Measurements from ENCODE around the gene UBE2M. TPM values are rescaled to one million over a fixed set of nuclear protein-coding genes. Genes with fewer than 3 reads are reported as not detected.
A peak's percentile ranks its signal among the peaks of the same experiment; 100 is the strongest.
"Not testable (repeated sequence)": the region's sequence is repeated elsewhere in the genome, so short reads cannot be mapped to it uniquely, and the experiment has no call there.

The UBE2M gene
- polyA plus RNA-seq (2013): 41.0 TPM

- ChIA-PET POLR2A (interaction anchor here (0.6 to 1.6 kb wide), 4 partner anchors 14 to 178 kb away, joined by 3 to 5 read pairs (median 4); partner anchors contain the start of gene ZBTB45), CTCF (interaction anchor here (7.2 kb wide), 1 partner anchor 39 kb away, joined by 59 read pairs; the partner anchor contains the start of gene ZBTB45)
- Histone ChIP-seq H3K27ac (ENCODE audit: insufficient read depth in 1 of 2, low read depth in 1 of 2, low read length in 2 of 2, poor library complexity in 1 of 2, severe bottlenecking in 2 of 2) (peak within 1 kb of the TSS; percentile 93 to 97), H3K4me3 (ENCODE audit: control insufficient read depth in 1 of 7, extremely low read depth in 1 of 7, insufficient read depth in 4 of 7, low read depth in 2 of 7, low read length in 6 of 7) (peak within 1 kb of the TSS; percentile 57 to 94 (median 84)), H3K27me3 (replicated peaks in 2 of 5; ENCODE audit: control insufficient read depth in 4 of 5, insufficient read depth in 5 of 5, low read length in 4 of 5) (peaks cover 0 to 8% (median 0%) of the 10 kb centered on the region in 5 experiments), H3K9me3 (ENCODE audit: control extremely low read depth in 1 of 5, control insufficient read depth in 4 of 5, insufficient read depth in 2 of 5, low read depth in 1 of 5, low read length in 4 of 5) (no peaks in the 10 kb centered on the region), H3K4me1 (ENCODE audit: control extremely low read depth in 1 of 4, control insufficient read depth in 4 of 4, insufficient read depth in 4 of 4, low read length in 3 of 4) (peaks cover 5 to 73% (median 67%) of the 10 kb centered on the region in 4 experiments), H3K36me3 (ENCODE audit: control insufficient read depth in 4 of 4, insufficient read depth in 4 of 4, low read length in 3 of 4) (peaks cover 0 to 18% (median 9%) of the 10 kb centered on the region in 4 experiments)
- WGBS (ENCODE audit: insufficient coverage): under 1% methylated on average over 46 of the region's 62 CpGs
- peak; percentile 52 to 84 (median 76) for DNase-seq
Measured at GRCh38 chr19:58558066-58558622, at the start of gene UBE2M. Gene UBE2M (minus strand): TSS chr19:58558611. CDS start chr19:58558381, 230 bp downstream.

- H3K4me1 ChIP-seq (ENCODE audit: control extremely low read depth in 1 of 4, control insufficient read depth in 4 of 4, insufficient read depth in 4 of 4, low read length in 3 of 4); H3K27ac ChIP-seq (ENCODE audit: insufficient read depth in 1 of 2, low read depth in 1 of 2, low read length in 2 of 2, poor library complexity in 1 of 2, severe bottlenecking in 2 of 2); CTCF ChIA-PET; POLR2A ChIA-PET; H3K4me3 ChIP-seq (ENCODE audit: control insufficient read depth in 1 of 7, extremely low read depth in 1 of 7, insufficient read depth in 4 of 7, low read depth in 2 of 7, low read length in 6 of 7); H3K36me3 ChIP-seq (ENCODE audit: control insufficient read depth in 4 of 4, insufficient read depth in 4 of 4, low read length in 3 of 4); H3K9me3 ChIP-seq (ENCODE audit: control extremely low read depth in 1 of 5, control insufficient read depth in 4 of 5, insufficient read depth in 2 of 5, low read depth in 1 of 5, low read length in 4 of 5); H3K27me3 ChIP-seq (replicated peaks in 2 of 5; ENCODE audit: control insufficient read depth in 4 of 5, insufficient read depth in 5 of 5, low read length in 4 of 5): not testable (repeated sequence)
- WGBS (ENCODE audit: insufficient coverage): no CpG with 5 or more reads among the region's 28 CpGs
- DNase-seq: peak in 2 of 3 donors; percentile 32 to 73
Measured at GRCh38 chr19:58607213-58607612, 48.8 kb upstream of the UBE2M start.

GRCh38 chr19:58606251-58606896, 48.0 kb upstream of the UBE2M start:
- POLR2A ChIA-PET; H3K9me3 ChIP-seq (ENCODE audit: control extremely low read depth in 1 of 5, control insufficient read depth in 4 of 5, insufficient read depth in 2 of 5, low read depth in 1 of 5, low read length in 4 of 5); CTCF ChIA-PET; H3K27ac ChIP-seq (ENCODE audit: insufficient read depth in 1 of 2, low read depth in 1 of 2, low read length in 2 of 2, poor library complexity in 1 of 2, severe bottlenecking in 2 of 2); H3K4me3 ChIP-seq (ENCODE audit: control insufficient read depth in 1 of 7, extremely low read depth in 1 of 7, insufficient read depth in 4 of 7, low read depth in 2 of 7, low read length in 6 of 7); H3K4me1 ChIP-seq (ENCODE audit: control extremely low read depth in 1 of 4, control insufficient read depth in 4 of 4, insufficient read depth in 4 of 4, low read length in 3 of 4); H3K36me3 ChIP-seq (ENCODE audit: control insufficient read depth in 4 of 4, insufficient read depth in 4 of 4, low read length in 3 of 4); H3K27me3 ChIP-seq (replicated peaks in 2 of 5; ENCODE audit: control insufficient read depth in 4 of 5, insufficient read depth in 5 of 5, low read length in 4 of 5): not testable (repeated sequence)
- DNase-seq: peak in 2 of 3 donors; percentile 2 to 44
- 57% methylated on average over 9 of the region's 62 CpGs for WGBS (ENCODE audit: insufficient coverage)

- H3K36me3 ChIP-seq (ENCODE audit: control insufficient read depth in 4 of 4, insufficient read depth in 4 of 4, low read length in 3 of 4): peaks cover 0 to 32% (median 19%) of the 10 kb centered on the region in 4 experiments
- no peaks in the 10 kb centered on the region for H3K4me1 ChIP-seq (ENCODE audit: control extremely low read depth in 1 of 4, control insufficient read depth in 4 of 4, insufficient read depth in 4 of 4, low read length in 3 of 4)
- no peak overlapping the region for H3K4me3 ChIP-seq (ENCODE audit: control insufficient read depth in 1 of 7, extremely low read depth in 1 of 7, insufficient read depth in 4 of 7, low read depth in 2 of 7, low read length in 6 of 7)
- 97% methylated on average over 4 of the region's 4 CpGs for WGBS (ENCODE audit: insufficient coverage)
- DNase-seq: peak in 1 of 3 donors; percentile 0
- no peaks in the 10 kb centered on the region for H3K27me3 ChIP-seq (replicated peaks in 2 of 5; ENCODE audit: control insufficient read depth in 4 of 5, insufficient read depth in 5 of 5, low read length in 4 of 5)
- no peak overlapping the region for H3K27ac ChIP-seq (ENCODE audit: insufficient read depth in 1 of 2, low read depth in 1 of 2, low read length in 2 of 2, poor library complexity in 1 of 2, severe bottlenecking in 2 of 2)
- ChIA-PET POLR2A (no interaction called here), CTCF (interaction anchor here (0.8 to 4.2 kb wide), 2 partner anchors 63 to 67 kb away, joined by 3 to 26 read pairs; partner anchors contain the start of gene ZBTB45)
- H3K9me3 ChIP-seq (ENCODE audit: control extremely low read depth in 1 of 5, control insufficient read depth in 4 of 5, insufficient read depth in 2 of 5, low read depth in 1 of 5, low read length in 4 of 5): no peaks in the 10 kb centered on the region
Measured at GRCh38 chr19:58586133-58586765, 27.8 kb upstream of the UBE2M start.

GRCh38 chr19:58585442-58586132, 27.2 kb upstream of the UBE2M start:
- no peaks in the 10 kb centered on the region for H3K9me3 ChIP-seq (ENCODE audit: control extremely low read depth in 1 of 5, control insufficient read depth in 4 of 5, insufficient read depth in 2 of 5, low read depth in 1 of 5, low read length in 4 of 5)

GRCh38 chr19:58584498-58585441, 26.4 kb upstream of the UBE2M start:
- 92% methylated on average over 3 of the region's 9 CpGs for WGBS (ENCODE audit: insufficient coverage)
- Histone ChIP-seq H3K27me3 (replicated peaks in 2 of 5; ENCODE audit: control insufficient read depth in 4 of 5, insufficient read depth in 5 of 5, low read length in 4 of 5) (no peaks in the 10 kb centered on the region), H3K4me3 (ENCODE audit: control insufficient read depth in 1 of 7, extremely low read depth in 1 of 7, insufficient read depth in 4 of 7, low read depth in 2 of 7, low read length in 6 of 7) (no peak overlapping the region), H3K9me3 (ENCODE audit: control extremely low read depth in 1 of 5, control insufficient read depth in 4 of 5, insufficient read depth in 2 of 5, low read depth in 1 of 5, low read length in 4 of 5) (no peaks in the 10 kb centered on the region), H3K27ac (ENCODE audit: insufficient read depth in 1 of 2, low read depth in 1 of 2, low read length in 2 of 2, poor library complexity in 1 of 2, severe bottlenecking in 2 of 2) (peak overlapping the region in 1 of 2 experiments; percentile 68), H3K36me3 (ENCODE audit: control insufficient read depth in 4 of 4, insufficient read depth in 4 of 4, low read length in 3 of 4) (peaks cover 0 to 32% (median 19%) of the 10 kb centered on the region in 4 experiments), H3K4me1 (ENCODE audit: control extremely low read depth in 1 of 4, control insufficient read depth in 4 of 4, insufficient read depth in 4 of 4, low read length in 3 of 4) (peaks cover 0 to 4% (median 2%) of the 10 kb centered on the region in 4 experiments)
- DNase-seq: peak in 1 of 3 donors; percentile 30
- CTCF ChIA-PET: interaction anchor here (4.2 kb wide), 1 partner anchor 65 kb away, joined by 26 read pairs; the partner anchor contains the start of gene ZBTB45
- POLR2A ChIA-PET: no interaction called here

More at GRCh38 chr19:58585442-58586132, 27.2 kb upstream of the UBE2M start:
- Histone ChIP-seq H3K27me3 (replicated peaks in 2 of 5; ENCODE audit: control insufficient read depth in 4 of 5, insufficient read depth in 5 of 5, low read length in 4 of 5) (no peaks in the 10 kb centered on the region), H3K36me3 (ENCODE audit: control insufficient read depth in 4 of 4, insufficient read depth in 4 of 4, low read length in 3 of 4) (peaks cover 0 to 32% (median 19%) of the 10 kb centered on the region in 4 experiments), H3K27ac (ENCODE audit: insufficient read depth in 1 of 2, low read depth in 1 of 2, low read length in 2 of 2, poor library complexity in 1 of 2, severe bottlenecking in 2 of 2) (peak overlapping the region in 1 of 2 experiments; percentile 68), H3K4me3 (ENCODE audit: control insufficient read depth in 1 of 7, extremely low read depth in 1 of 7, insufficient read depth in 4 of 7, low read depth in 2 of 7, low read length in 6 of 7) (no peak overlapping the region), H3K4me1 (ENCODE audit: control extremely low read depth in 1 of 4, control insufficient read depth in 4 of 4, insufficient read depth in 4 of 4, low read length in 3 of 4) (peaks cover 0 to 4% (median 2%) of the 10 kb centered on the region in 4 experiments)
- ChIA-PET POLR2A (no interaction called here), CTCF (interaction anchor here (0.8 to 4.2 kb wide), 2 partner anchors 62 to 66 kb away, joined by 3 to 26 read pairs; partner anchors contain the start of gene ZBTB45)
- 88% methylated on average over 5 of the region's 6 CpGs for WGBS (ENCODE audit: insufficient coverage)
- no peak for DNase-seq

Measured in common myeloid progenitor, CD34-positive (primary cell).